GM18502 (cell line): ENCODE results near the gene ING4.
A peak's percentile ranks its signal among the peaks of the same experiment; 100 is the strongest.
"Not testable (repeated sequence)": the region's sequence is repeated elsewhere in the genome, so short reads cannot be mapped to it uniquely, and the experiment has no call there.

Source experiments
- ATAC-seq: cut with Tn5 transposase; IDR thresholded peaks from one replicate; pipeline ENCODE4 v1.9.1; 2021; ENCODE audit warnings: mild to moderate bottlenecking; ENCODE audit not compliant: unreplicated experiment, poor library complexity

ING4 gene

GRCh38 chr12:6662906-6663742, at the start of gene ING4:
ING4 (minus strand) TSS chr12:6663119; CDS start chr12:6663101, 18 bp downstream.
- ATAC-seq = peak; percentile 97

GRCh38 chr12:6708960-6709394, 46.1 kb upstream of the ING4 start:
- ATAC-seq = no peak

GRCh38 chr12:6708351-6708750, 45.4 kb upstream of the ING4 start:
- ATAC-seq = not testable (repeated sequence)

GRCh38 chr12:6703631-6704030, 40.7 kb upstream of the ING4 start:
- no peak for ATAC-seq

GRCh38 chr12:6701078-6701768, 38.3 kb upstream of the ING4 start:
- ATAC-seq = no peak

GRCh38 chr12:6700646-6701051, 37.7 kb upstream of the ING4 start, which contains the start of gene PIANP:
PIANP (minus strand) TSS chr12:6700815; CDS start chr12:6698061, 2,754 bp downstream.
- ATAC-seq = no peak

- ATAC-seq = no peak
Measured at GRCh38 chr12:6699989-6700645, 37.2 kb upstream of the ING4 start.

GRCh38 chr12:6699259-6699988, 36.5 kb upstream of the ING4 start:
- ATAC-seq = no peak

GRCh38 chr12:6698352-6699046, 35.6 kb upstream of the ING4 start:
- ATAC-seq = no peak

- no peak for ATAC-seq
Measured at GRCh38 chr12:6697584-6698351, 34.8 kb upstream of the ING4 start.

- ATAC-seq = no peak
Measured at GRCh38 chr12:6696690-6697583, 34.0 kb upstream of the ING4 start.

GRCh38 chr12:6695313-6696045, 32.6 kb upstream of the ING4 start:
- ATAC-seq = no peak

GRCh38 chr12:6694701-6695100, 31.8 kb upstream of the ING4 start:
- no peak for ATAC-seq

GRCh38 chr12:6693832-6694355, 31.0 kb upstream of the ING4 start:
- no peak for ATAC-seq

GRCh38 chr12:6692888-6693287, 30.0 kb upstream of the ING4 start:
- no peak for ATAC-seq

GRCh38 chr12:6691473-6691872, 28.6 kb upstream of the ING4 start:
- ATAC-seq = no peak
